Left colon (tissue), 2 donors: Measurements from ENCODE around the gene DYNLT4. TPM values are rescaled to one million over a fixed set of nuclear protein-coding genes. Genes with fewer than 3 reads are reported as not detected.
"Not testable (repeated sequence)": the region's sequence is repeated elsewhere in the genome, so short reads cannot be mapped to it uniquely, and the experiment has no call there.

Experiments used
- ATAC-seq: fragments of 200-7000 bp; cut with Tn5 transposase; one replicate; pipeline ENCODE4 v1.9.1; 2020; ENCODE audit warnings: mild to moderate bottlenecking, moderate library complexity
- DNase-seq, 2 donors: peaks; one replicate each; pipeline ENCODE4 v3.0.0-alpha.2; 2020
- intact Hi-C, 2 donors: fragments of 100-400 bp; cut with DNase I in 1 of 2; cut with micrococcal nuclease in 1 of 2; formaldehyde crosslinking; loops; one replicate each; pipeline versions ENCODE4 v1.11.2 to v1.14.0; 2022; cut with DNase I, micrococcal nuclease
- total RNA-seq, 2 donors: library from RNA; stranded (reverse); fragmentation: NEBNext Ultra II Directional; extraction: Animal tissue kit (Norgen Biotek cat#: 25700); gene quantifications; one replicate each; pipeline ENCODE4 v1.2.1, GENCODE V29; 2021
- donor health status: DM: no; HTN: no; CAD: no.
- donor health status: DM: yes; HTN: yes; CAD: no.

Gene DYNLT4
- total RNA-seq, 2 donors from 2014 or later = 0.40 to 0.47 TPM

GRCh38 chr1:44830900-44831304 is 23.8 kb upstream of the DYNLT4 start:
- ATAC-seq (no peak), DNase-seq (no peak)
- intact Hi-C loops = loop anchor here in 1 of 2 donors (10.0 kb wide), 1 partner anchor 46 kb away; the partner anchor contains the start of gene BEST4

- intact Hi-C loops = loop anchor here in 1 of 2 donors (10.0 kb wide), 1 partner anchor 45 kb away; the partner anchor contains the start of gene BEST4
- ATAC-seq (no peak), DNase-seq (no peak)
Measured at GRCh38 chr1:44829506-44830384, 22.6 kb upstream of the DYNLT4 start.

DNA sequence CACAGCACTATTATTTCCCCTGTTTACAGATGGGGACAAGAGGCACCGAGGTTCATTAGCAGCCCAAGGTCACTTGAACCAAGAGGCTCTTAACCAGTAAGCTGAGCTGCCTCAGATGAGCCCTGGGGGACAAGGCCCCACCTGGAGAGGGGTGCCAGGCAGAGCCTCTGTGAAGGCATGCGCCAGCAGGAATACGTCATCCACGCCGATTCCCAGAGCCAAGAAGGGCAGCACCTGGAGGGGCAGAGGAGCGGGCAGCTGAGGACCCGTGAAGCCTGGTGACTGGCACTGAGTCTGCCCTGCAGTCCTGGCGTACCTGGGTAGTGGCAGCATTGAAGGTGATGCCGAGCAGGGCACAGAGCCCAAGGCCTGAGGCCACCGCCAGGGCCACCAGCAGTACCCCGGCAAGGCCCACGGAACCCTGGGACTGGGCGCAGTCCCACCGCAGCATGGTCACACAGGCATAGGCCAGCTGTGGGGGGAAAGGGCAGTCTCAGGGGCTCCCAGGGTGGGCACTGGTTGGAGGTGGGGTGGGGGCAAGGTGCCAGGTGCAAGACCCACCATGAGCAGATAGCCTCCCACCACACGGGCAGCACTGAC is 21.8 kb upstream of the DYNLT4 start:
- DNase-seq = no peak
- no peak for ATAC-seq
- intact Hi-C loops = no loop called here

DNA sequence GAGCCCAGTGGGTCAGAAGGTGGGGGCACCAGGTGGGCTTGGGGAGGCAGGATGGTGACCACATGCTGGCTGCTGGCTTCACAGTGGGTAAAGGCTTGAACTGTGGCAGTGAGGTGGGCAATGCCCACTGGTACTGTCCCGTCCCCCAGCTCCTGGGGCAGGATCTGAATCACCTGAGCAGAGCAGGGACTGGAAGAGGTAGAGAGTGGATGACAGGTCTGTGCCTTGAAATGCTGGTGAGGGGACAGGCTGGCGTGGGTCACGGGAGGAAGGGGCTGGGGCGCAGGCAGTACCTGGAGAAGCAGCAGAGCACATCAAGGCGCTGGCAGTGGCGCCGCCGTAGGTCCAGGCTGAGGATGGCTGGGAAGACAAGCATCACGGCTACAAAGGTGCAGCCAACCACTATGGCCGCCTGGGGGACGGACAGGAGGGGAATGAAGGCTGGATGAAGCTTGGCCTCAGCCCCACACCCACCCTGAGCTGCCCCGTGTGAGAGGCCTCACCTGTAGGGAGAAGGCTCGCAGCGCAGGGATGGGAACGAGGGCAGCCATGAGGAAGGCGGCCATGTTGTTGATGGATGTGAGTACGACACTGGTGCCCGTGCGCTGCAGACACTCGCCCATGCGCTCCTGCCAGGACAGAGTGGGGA is 21.0 kb upstream of the DYNLT4 start:
- peak in 1 of 2 donors; percentile 14 for DNase-seq
- intact Hi-C loops = no loop called here

GRCh38 chr1:44827197-44828002 is 20.2 kb upstream of the DYNLT4 start:
- no peak for ATAC-seq
- no peak for DNase-seq
- intact Hi-C loops = no loop called here

More for the DNA sequence above, 21.0 kb upstream of the DYNLT4 start:
- ATAC-seq = no peak

- peak; percentile 51 for ATAC-seq
- intact Hi-C loops = no loop called here
- DNase-seq = peak; percentile 27 to 62
Measured at GRCh38 chr1:44826375-44827196, 19.4 kb upstream of the DYNLT4 start.

GRCh38 chr1:44824392-44824791 is 17.2 kb upstream of the DYNLT4 start:
- ATAC-seq, intact Hi-C loops, DNase-seq: not testable (repeated sequence)

DNA sequence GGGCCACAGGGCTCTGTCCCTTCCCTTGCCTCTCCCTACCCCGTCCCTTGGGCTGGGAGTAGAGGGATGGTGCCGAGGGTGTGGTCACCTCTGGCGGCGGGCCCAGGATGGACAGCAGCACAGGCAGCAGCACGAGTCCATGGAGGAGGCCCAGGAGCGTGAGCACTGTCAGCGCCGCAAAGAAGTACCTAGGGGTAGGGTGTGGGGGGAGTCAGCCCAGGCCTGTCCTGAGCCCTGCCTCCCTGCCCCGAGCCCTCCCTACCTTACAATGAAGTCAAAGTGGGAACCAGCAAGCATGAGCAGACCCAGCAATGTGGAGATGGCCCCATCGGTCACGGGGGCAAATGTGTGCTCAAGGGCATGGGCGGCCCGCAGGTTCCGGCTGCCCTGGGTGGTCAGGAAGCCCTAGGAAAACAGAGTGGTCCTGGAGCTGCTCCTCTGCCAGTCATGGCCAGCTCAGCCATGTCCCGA is 15.9 kb upstream of the DYNLT4 start:
- DNase-seq (peak in 1 of 2 donors; percentile 19), ATAC-seq (no peak)
- intact Hi-C loops = no loop called here

DNA sequence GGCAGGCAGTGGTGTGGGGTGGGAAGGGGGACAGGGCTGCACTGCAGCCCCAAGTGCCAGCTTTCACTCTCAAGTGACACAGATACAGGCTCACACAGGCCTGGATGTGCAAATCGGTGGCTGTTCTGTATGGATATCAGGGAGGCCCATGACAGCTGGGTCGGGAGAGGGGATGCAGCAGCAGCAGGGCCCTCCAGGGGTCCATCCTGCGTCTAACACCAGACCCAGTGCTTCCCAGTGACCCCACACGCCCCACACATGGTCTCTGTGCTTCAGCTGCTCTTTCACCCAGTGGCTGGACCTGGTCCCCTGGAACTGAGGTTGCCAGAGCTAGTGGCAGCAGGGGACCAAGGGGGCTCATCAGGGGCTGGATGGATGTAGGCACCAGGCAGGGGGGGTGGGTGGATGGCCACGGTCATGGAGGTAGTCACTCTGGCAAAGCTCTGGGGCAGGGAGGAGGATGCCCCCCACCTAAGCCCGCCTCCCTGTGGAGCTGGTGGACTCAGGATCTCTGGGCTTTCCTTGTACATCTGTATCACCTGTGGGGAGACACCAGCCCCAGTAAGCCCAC is 15.1 kb upstream of the DYNLT4 start:
- no peak for ATAC-seq
- intact Hi-C loops = no loop called here
- no peak for DNase-seq

- DNase-seq (no peak), ATAC-seq (no peak)
- intact Hi-C loops = no loop called here
Measured at GRCh38 chr1:44821240-44821715, 14.1 kb upstream of the DYNLT4 start.

GRCh38 chr1:44820328-44821239 is 13.4 kb upstream of the DYNLT4 start:
- ATAC-seq (peak; percentile 12), DNase-seq (peak in 1 of 2 donors; percentile 32)
- intact Hi-C loops = no loop called here

DNA sequence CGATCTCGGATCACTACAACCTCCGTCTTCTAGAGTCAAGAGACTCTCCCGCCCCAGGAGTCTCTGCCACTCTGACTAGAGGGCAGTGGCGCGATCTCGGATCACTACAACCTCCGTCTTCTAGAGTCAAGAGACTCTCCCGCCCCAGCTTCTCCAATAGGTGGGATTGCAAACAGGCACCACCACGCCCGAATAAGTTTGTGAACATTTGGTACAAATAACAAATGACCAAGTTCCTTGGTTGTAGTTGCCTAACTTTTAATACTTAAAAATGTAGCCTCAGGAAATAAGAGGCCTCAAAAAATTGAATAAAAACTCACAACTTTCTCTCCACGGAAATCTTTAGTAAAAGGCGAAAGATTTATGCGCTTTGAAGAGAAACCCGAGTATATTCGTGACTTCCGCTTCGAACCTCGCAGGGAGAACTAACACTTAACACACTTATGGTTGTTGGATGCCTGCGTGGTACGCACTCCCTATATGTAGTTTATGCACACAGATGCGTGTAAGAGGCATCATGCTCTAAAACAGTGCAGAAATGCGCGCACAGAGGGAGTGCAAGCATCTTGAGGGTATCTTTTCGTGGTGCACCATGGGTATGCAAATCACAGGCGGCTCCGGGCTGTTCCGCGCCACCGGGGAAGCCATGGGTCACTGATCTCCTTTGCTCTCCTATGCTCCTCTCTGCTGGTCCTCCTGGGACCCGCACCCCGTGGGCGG is 12.6 kb upstream of the DYNLT4 start:
- DNase-seq = peak; percentile 84 to 85
- peak; percentile 90 for ATAC-seq
- intact Hi-C loops = no loop called here

DNA sequence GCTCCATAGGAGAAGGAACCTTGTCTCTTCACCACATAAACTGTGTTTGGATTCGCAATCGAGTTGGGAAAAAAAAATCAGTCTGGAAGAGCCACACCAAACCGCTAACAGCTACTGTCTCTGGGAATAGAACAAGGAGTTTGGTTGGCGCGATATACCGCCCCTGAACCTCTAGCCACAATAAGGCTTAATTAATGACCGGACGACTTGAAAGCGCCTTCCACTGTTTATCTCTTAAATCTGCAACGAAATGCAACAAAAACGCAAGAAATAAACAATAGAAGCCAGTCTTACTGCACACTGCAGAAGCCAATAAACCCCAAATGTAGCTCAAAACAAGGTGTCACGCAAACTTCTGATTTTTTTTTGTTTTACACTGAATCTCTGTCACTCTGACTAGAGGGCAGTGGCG is 12.1 kb upstream of the DYNLT4 start:
- peak; percentile 17 for ATAC-seq
- peak in 1 of 2 donors; percentile 21 for DNase-seq
- intact Hi-C loops = no loop called here

GRCh38 chr1:44817771-44818495 is 10.8 kb upstream of the DYNLT4 start:
- ATAC-seq (no peak), DNase-seq (peak in 1 of 2 donors; percentile 18)
- intact Hi-C loops = no loop called here

- ATAC-seq (no peak), DNase-seq (no peak)
- intact Hi-C loops = no loop called here
Measured at GRCh38 chr1:44817307-44817706, 10.2 kb upstream of the DYNLT4 start.
